HEK293 (cell line): Measurements from ENCODE around the gene NAV1.

Experiments
- CTCF ChIA-PET: fragments of 350-600 bp; formaldehyde crosslinking; extraction: SDS; loops from one replicate; lab custom pipeline; 2021; ENCODE audit warnings: antibody characterized with exemption; lab: Yijun Ruan, JAX
- POLR2A ChIA-PET: fragments of 300-600 bp; formaldehyde crosslinking; extraction: SDS; loops from one replicate; lab custom pipeline; 2020; ENCODE audit warnings: antibody characterized with exemption, inconsistent platforms; lab: Yijun Ruan, JAX
- H3K27ac ChIP-seq: fragments of 200-500 bp; sonication (Bioruptor generic); 2 replicates; pipeline ENCODE4 v1.5.1; 2014; ENCODE audit warnings: low read depth, low read length, control low read depth, inconsistent platforms; ENCODE audit errors: extremely low read depth
- H3K36me3 ChIP-seq, 2 experiments: fragments of 200-500 bp in 1 of 2; sonication (Bioruptor generic) in 1 of 2; 1 replicate in 1 of 2; 2 replicates in 1 of 2; pipeline ENCODE4 v1.5.1; 2014 to 2017; ENCODE audit warnings: inconsistent platforms in 2 of 2, low read length in 2 of 2; ENCODE audit not compliant: control insufficient read depth in 2 of 2, insufficient read depth in 1 of 2
- H3K4me1 ChIP-seq: fragments of 200-500 bp; sonication (Bioruptor generic); 2 replicates; pipeline ENCODE4 v1.5.1; 2014; ENCODE audit warnings: mild to moderate bottlenecking, low read length, inconsistent platforms; ENCODE audit not compliant: control insufficient read depth, insufficient read depth
- H3K4me3 ChIP-seq: 2 replicates; pipeline ENCODE4 v1.5.1; 2011; ENCODE audit warnings: low read depth, mild to moderate bottlenecking, control low read depth, low read length, moderate library complexity
- H3K9me3 ChIP-seq: fragments of 200-500 bp; sonication (Bioruptor generic); 2 replicates; pipeline ENCODE4 v1.5.1; 2014; ENCODE audit warnings: low read depth, low read length, inconsistent platforms; ENCODE audit not compliant: control insufficient read depth, insufficient read depth
- GFI1B ChIP-seq: fragments of 450-650 bp; formaldehyde crosslinking; IDR thresholded peaks from 2 replicates; pipeline ENCODE4 v1.5.1; 2016; ENCODE audit warnings: missing biosample characterization, missing genetic modification characterization
- GLI2 ChIP-seq: fragments of 450-650 bp; formaldehyde crosslinking; IDR thresholded peaks from 2 replicates; pipeline ENCODE4; 2017; ENCODE audit warnings: missing biosample characterization, missing genetic modification characterization, low read depth, borderline replicate concordance
- HOXC10 ChIP-seq: sonication (generic); formaldehyde crosslinking; IDR thresholded peaks from 2 replicates; pipeline ENCODE4 v1.8.1; 2023; ENCODE audit warnings: mild to moderate bottlenecking, missing genetic modification reagents
- KLF10 ChIP-seq: fragments of 450-650 bp; IDR thresholded peaks from 2 replicates; pipeline ENCODE4 v1.5.1; 2018; ENCODE audit warnings: missing biosample characterization, mild to moderate bottlenecking, missing genetic modification characterization
- PRDM10 ChIP-seq: fragments of 450-650 bp; formaldehyde crosslinking; IDR thresholded peaks from 2 replicates; pipeline ENCODE4 v1.5.1; 2016; ENCODE audit warnings: missing biosample characterization, missing genetic modification characterization
- PRDM4 ChIP-seq: fragments of 450-650 bp; formaldehyde crosslinking; IDR thresholded peaks from 2 replicates; pipeline ENCODE4 v1.5.1; 2017; ENCODE audit warnings: missing biosample characterization, missing genetic modification characterization
- SCRT2 ChIP-seq: fragments of 450-650 bp; formaldehyde crosslinking; IDR thresholded peaks from 2 replicates; pipeline ENCODE4 v1.5.1; 2016; ENCODE audit warnings: missing biosample characterization, missing genetic modification characterization
- TCF7L2 ChIP-seq: IDR thresholded peaks from 2 replicates; pipeline ENCODE4 v1.6.1; 2011; ENCODE audit warnings: low read depth, mild to moderate bottlenecking, inconsistent platforms, low read length, moderate library complexity, borderline replicate concordance
- ZBTB1 ChIP-seq: fragments of 450-650 bp; formaldehyde crosslinking; IDR thresholded peaks from 2 replicates; pipeline ENCODE4 v1.5.1; 2016; ENCODE audit warnings: missing biosample characterization, missing genetic modification characterization
- ZBTB17 ChIP-seq: fragments of 450-650 bp; formaldehyde crosslinking; IDR thresholded peaks from 2 replicates; pipeline ENCODE4 v1.5.1; 2016; ENCODE audit warnings: missing biosample characterization, missing genetic modification characterization
- ZBTB20 ChIP-seq: fragments of 450-650 bp; formaldehyde crosslinking; IDR thresholded peaks from 2 replicates; pipeline ENCODE4 v1.5.1; 2016; ENCODE audit warnings: missing biosample characterization, missing genetic modification characterization
- ZFHX2 ChIP-seq: fragments of 450-650 bp; formaldehyde crosslinking; conservative IDR thresholded peaks from 2 replicates; pipeline ENCODE4 v1.5.1; 2016; ENCODE audit warnings: missing biosample characterization, missing genetic modification characterization
- ZNF132 ChIP-seq: fragments of 450-650 bp; formaldehyde crosslinking; IDR thresholded peaks from 2 replicates; pipeline ENCODE4 v1.5.1; 2017; ENCODE audit warnings: missing biosample characterization, missing genetic modification characterization, borderline replicate concordance
- ZNF184 ChIP-seq: fragments of 450-650 bp; IDR thresholded peaks from 2 replicates; pipeline ENCODE4 v1.5.1; 2018; ENCODE audit warnings: missing biosample characterization, mild to moderate bottlenecking, missing genetic modification characterization
- ZNF302 ChIP-seq: fragments of 450-650 bp; formaldehyde crosslinking; IDR thresholded peaks from 2 replicates; pipeline ENCODE4 v1.5.1; 2016; ENCODE audit warnings: missing biosample characterization, missing genetic modification characterization, low read depth
- ZNF521 ChIP-seq: fragments of 450-650 bp; formaldehyde crosslinking; IDR thresholded peaks from 2 replicates; pipeline ENCODE4 v1.5.1; 2017; ENCODE audit warnings: missing biosample characterization, mild to moderate bottlenecking, missing genetic modification characterization
- ZNF555 ChIP-seq: fragments of 450-650 bp; formaldehyde crosslinking; conservative IDR thresholded peaks from 2 replicates; pipeline ENCODE4 v1.5.1; 2017; ENCODE audit warnings: missing biosample characterization, mild to moderate bottlenecking, missing genetic modification characterization, inconsistent platforms
- ZNF561 ChIP-seq: fragments of 450-650 bp; IDR thresholded peaks from 2 replicates; pipeline ENCODE4 v1.5.1; 2018; ENCODE audit warnings: missing biosample characterization, missing genetic modification characterization, borderline replicate concordance
- ZNF600 ChIP-seq: fragments of 450-650 bp; formaldehyde crosslinking; IDR thresholded peaks from 2 replicates; pipeline ENCODE4 v1.5.1; 2016; ENCODE audit warnings: missing biosample characterization, missing genetic modification characterization
- ZNF610 ChIP-seq: fragments of 450-650 bp; formaldehyde crosslinking; IDR thresholded peaks from 2 replicates; pipeline ENCODE4 v1.5.1; 2016; ENCODE audit warnings: missing biosample characterization, missing genetic modification characterization, borderline replicate concordance
- ZNF692 ChIP-seq: fragments of 450-650 bp; formaldehyde crosslinking; IDR thresholded peaks from 2 replicates; pipeline ENCODE4 v1.5.1; 2016; ENCODE audit warnings: missing biosample characterization, missing genetic modification characterization
- ZNF747 ChIP-seq: fragments of 450-650 bp; formaldehyde crosslinking; IDR thresholded peaks from 2 replicates; pipeline ENCODE4 v1.5.1; 2016; ENCODE audit warnings: missing biosample characterization, missing genetic modification characterization
- ZNF830 ChIP-seq: fragments of 450-650 bp; IDR thresholded peaks from 2 replicates; pipeline ENCODE4 v1.5.0; 2018; ENCODE audit warnings: missing biosample characterization, missing genetic modification characterization, low read depth, mild to moderate bottlenecking, moderate library complexity
- ZSCAN4 ChIP-seq: fragments of 450-650 bp; formaldehyde crosslinking; IDR thresholded peaks from 2 replicates; pipeline ENCODE4 v1.5.1; 2017; ENCODE audit warnings: missing biosample characterization, missing genetic modification characterization
- ZSCAN5A ChIP-seq: fragments of 450-650 bp; formaldehyde crosslinking; IDR thresholded peaks from 2 replicates; pipeline ENCODE4 v1.5.1; 2016; ENCODE audit warnings: missing biosample characterization, missing genetic modification characterization

The NAV1 gene

GRCh38 chr1:201553496-201554189, 14.7 kb downstream of the NAV1 start:
- Histone ChIP-seq H3K9me3 (no peaks in the 10 kb centered on the region), H3K4me1 (no peaks in the 10 kb centered on the region), H3K27ac (no peak overlapping the region; the same call in 1 of the 2 replicates), H3K36me3 (no peaks in the 10 kb centered on the region), H3K4me3 (no peak overlapping the region)
- POLR2A ChIA-PET = no interaction called here
- TF ChIP-seq ZFHX2 (tag by site-specific recombination) = peak; percentile 46; the same call in 1 of the 2 replicates
- no peak for TF ChIP-seq ZNF555 (tag by site-specific recombination)
- peak; percentile 90 for TF ChIP-seq ZBTB17
- 0 out of 2 replicates have a peak, but pooled peaks have one; percentile 49 for TF ChIP-seq ZBTB20 (tag by site-specific recombination)
- TF ChIP-seq ZSCAN4 = no peak
- no peak for TF ChIP-seq ZSCAN5A
- TF ChIP-seq PRDM10 (tag by site-specific recombination) = peak; percentile 12; the same call in 1 of the 2 replicates
- CTCF ChIA-PET = interaction anchor here (0.7 to 3.1 kb wide), 7 partner anchors 11 to 600 kb away, joined by 3 to 14 read pairs (median 5); no protein-coding TSS in a partner anchor

- Histone ChIP-seq H3K27ac (no peak overlapping the region; the same call in 1 of the 2 replicates), H3K4me1 (no peaks in the 10 kb centered on the region), H3K9me3 (no peaks in the 10 kb centered on the region), H3K36me3 (no peaks in the 10 kb centered on the region), H3K4me3 (no peak overlapping the region)
- POLR2A ChIA-PET = no interaction called here
- CTCF ChIA-PET = interaction anchor here (0.7 to 3.1 kb wide), 7 partner anchors 11 to 600 kb away, joined by 3 to 14 read pairs (median 5); no protein-coding TSS in a partner anchor
- TF ChIP-seq PRDM4 (no peak), ZNF521 (tag by site-specific recombination) (no peak), SCRT2 (tag by site-specific recombination) (peak; percentile 27; the same call in 1 of the 2 replicates), ZNF132 (tag by site-specific recombination) (no peak), ZNF184 (tag by site-specific recombination) (no peak), ZNF692 (tag by site-specific recombination) (no peak), ZNF830 (tag by site-specific recombination) (no peak), ZBTB1 (tag by site-specific recombination) (no peak), TCF7L2 (no peak), ZNF302 (no peak), ZNF610 (tag by site-specific recombination) (no peak), KLF10 (tag by site-specific recombination) (no peak), GLI2 (tag by site-specific recombination) (no peak), ZNF600 (tag by site-specific recombination) (0 out of 2 replicates have a peak, but pooled peaks have one; percentile 25), HOXC10 (CRISPR knock-in tag) (no peak), GFI1B (no peak), ZNF747 (tag by site-specific recombination) (no peak), ZNF561 (tag by site-specific recombination) (no peak)
Observed at GRCh38 chr1:201554190-201554600, 15.3 kb downstream of the NAV1 start.
